Hepatocyte (in vitro differentiated cells): ENCODE results near the gene PTPRT. TPM values are rescaled to one million over a fixed set of nuclear protein-coding genes. Genes with fewer than 3 reads are reported as not detected.

Experiments used
- DNase-seq: peaks from one replicate; pipeline ENCODE4 v3.0.0-alpha.2; 2016; ENCODE audit warnings: low spot score
- H2AFZ ChIP-seq: fragments of 200-600 bp; sonication (generic); 2 replicates; pipeline ENCODE4 v1.6.0; 2016; ENCODE audit warnings: antibody characterized with exemption, mild to moderate bottlenecking
- H3K27ac ChIP-seq: fragments of 200-600 bp; sonication (generic); 2 replicates; pipeline ENCODE4 v1.5.1; 2016; ENCODE audit warnings: mild to moderate bottlenecking
- H3K27me3 ChIP-seq: fragments of 200-600 bp; sonication (generic); 2 replicates; pipeline ENCODE4 v1.6.1; 2016
- H3K36me3 ChIP-seq: fragments of 200-600 bp; sonication (generic); replicated peaks from 2 replicates; pipeline ENCODE4 v1.5.1; 2016; ENCODE audit warnings: low read depth; ENCODE audit not compliant: insufficient read depth
- H3K4me1 ChIP-seq: fragments of 200-600 bp; sonication (generic); 2 replicates; pipeline ENCODE4 v1.5.1; 2016; ENCODE audit warnings: mild to moderate bottlenecking, moderate library complexity; ENCODE audit not compliant: insufficient read depth
- H3K4me2 ChIP-seq: fragments of 200-600 bp; sonication (generic); 2 replicates; pipeline ENCODE4 v1.6.0; 2016
- H3K4me3 ChIP-seq: fragments of 200-600 bp; sonication (generic); 2 replicates; pipeline ENCODE4 v1.5.1; 2016; ENCODE audit warnings: mild to moderate bottlenecking
- H3K79me2 ChIP-seq: fragments of 200-600 bp; sonication (generic); 2 replicates; pipeline ENCODE4 v1.6.0; 2017; ENCODE audit warnings: mild to moderate bottlenecking
- H3K9me2 ChIP-seq: fragments of 200-600 bp; sonication (generic); replicated peaks from 2 replicates; pipeline ENCODE4 v1.6.0; 2017; ENCODE audit warnings: mild to moderate bottlenecking; ENCODE audit not compliant: insufficient read depth
- H3K9me3 ChIP-seq: fragments of 200-600 bp; sonication (generic); 2 replicates; pipeline ENCODE4 v1.5.1; 2016; ENCODE audit warnings: low read depth, mild to moderate bottlenecking
- H4K20me1 ChIP-seq: fragments of 200-600 bp; sonication (generic); 2 replicates; pipeline ENCODE4 v1.6.0; 2016; ENCODE audit warnings: mild to moderate bottlenecking; ENCODE audit not compliant: insufficient read depth, poor library complexity, severe bottlenecking
- EZH2 ChIP-seq: fragments of 200-600 bp; sonication (generic); IDR thresholded peaks from 2 replicates; pipeline ENCODE4 v1.6.1; 2016; ENCODE audit warnings: antibody characterized with exemption, mild to moderate bottlenecking, borderline replicate concordance
- EZH2phosphoT487 ChIP-seq: fragments of 200-600 bp; sonication (generic); IDR thresholded peaks from one replicate; pipeline ENCODE4 v1.6.1; 2018; ENCODE audit warnings: antibody characterized with exemption, mild to moderate bottlenecking, low read depth, moderate library complexity; ENCODE audit not compliant: unreplicated experiment, severe bottlenecking
- WGBS: methylation state at CpG from one replicate; pipeline ENCODE4 v1.1.6; 2016; ENCODE audit warnings: low lambda C conversion rate; ENCODE audit errors: missing lambda C conversion rate; 5-methylcytosine and 5-hydroxymethylcytosine counted together
- polyA plus RNA-seq: library from polyadenylated mRNA; unstranded; fragments of >200 nt; fragmentation: Nextera tagmentation; extraction: Ambion mirVana; gene quantifications from 2 replicates; pipeline ENCODE4 v1.2.1, GENCODE V29; 2016
- total RNA-seq: library from RNA; depleted of rRNA; stranded (reverse); fragments of >200 nt; gene quantifications from 2 replicates; pipeline ENCODE4 v1.2.3, GENCODE V29; 2014
- TF ChIP-seq, protein P1 (sequence below): fragments of 200-600 bp; sonication (generic); IDR thresholded peaks from 2 replicates; pipeline ENCODE4 v1.5.1; 2016; ENCODE audit warnings: antibody characterized with exemption, mild to moderate bottlenecking; ENCODE audit not compliant: poor library complexity

The PTPRT gene
- total and polyA plus RNA-seq, 2 experiments from 2014 or later = 0.47 to 0.83 TPM

DNA sequence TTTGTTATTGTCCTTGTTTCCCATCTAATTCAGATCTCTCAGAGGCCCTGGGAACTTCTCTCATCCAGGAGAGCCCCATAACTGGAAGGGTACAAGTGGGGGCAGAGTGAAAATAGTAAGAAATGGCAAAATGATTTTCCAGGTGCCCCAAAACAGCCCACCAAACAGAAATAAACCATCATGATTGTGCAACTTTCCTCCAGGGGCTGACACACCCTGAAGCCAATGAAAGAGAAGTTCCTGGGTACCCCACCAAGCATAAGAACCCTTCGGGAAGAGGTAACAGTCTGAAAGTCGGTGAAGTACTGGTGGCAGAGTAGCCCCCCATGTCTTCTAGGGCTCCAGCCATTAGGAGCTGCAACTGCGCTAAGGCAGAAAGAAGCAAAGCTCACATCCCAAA lies 282.0 kb downstream of the PTPRT start:
- Histone ChIP-seq H3K4me1 (no peaks in the 10 kb centered on the region), H3K4me3 (no peak overlapping the region), H4K20me1 (no peaks in the 10 kb centered on the region), H3K9me2 (no peaks in the 10 kb centered on the region), H3K4me2 (no peak overlapping the region), H3K36me3 (no peaks in the 10 kb centered on the region), H3K79me2 (no peaks in the 10 kb centered on the region), H3K27ac (no peak overlapping the region), H3K9me3 (no peaks in the 10 kb centered on the region), H2AFZ (no peak overlapping the region), H3K27me3 (no peaks in the 10 kb centered on the region)
- DNase-seq = no peak
- 80% methylated on average over 3 of the region's 3 CpGs for WGBS
- TF ChIP-seq EZH2phosphoT487 (no peak), EZH2 (no peak)
- TF ChIP-seq, protein P1, sequence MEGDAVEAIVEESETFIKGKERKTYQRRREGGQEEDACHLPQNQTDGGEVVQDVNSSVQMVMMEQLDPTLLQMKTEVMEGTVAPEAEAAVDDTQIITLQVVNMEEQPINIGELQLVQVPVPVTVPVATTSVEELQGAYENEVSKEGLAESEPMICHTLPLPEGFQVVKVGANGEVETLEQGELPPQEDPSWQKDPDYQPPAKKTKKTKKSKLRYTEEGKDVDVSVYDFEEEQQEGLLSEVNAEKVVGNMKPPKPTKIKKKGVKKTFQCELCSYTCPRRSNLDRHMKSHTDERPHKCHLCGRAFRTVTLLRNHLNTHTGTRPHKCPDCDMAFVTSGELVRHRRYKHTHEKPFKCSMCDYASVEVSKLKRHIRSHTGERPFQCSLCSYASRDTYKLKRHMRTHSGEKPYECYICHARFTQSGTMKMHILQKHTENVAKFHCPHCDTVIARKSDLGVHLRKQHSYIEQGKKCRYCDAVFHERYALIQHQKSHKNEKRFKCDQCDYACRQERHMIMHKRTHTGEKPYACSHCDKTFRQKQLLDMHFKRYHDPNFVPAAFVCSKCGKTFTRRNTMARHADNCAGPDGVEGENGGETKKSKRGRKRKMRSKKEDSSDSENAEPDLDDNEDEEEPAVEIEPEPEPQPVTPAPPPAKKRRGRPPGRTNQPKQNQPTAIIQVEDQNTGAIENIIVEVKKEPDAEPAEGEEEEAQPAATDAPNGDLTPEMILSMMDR = no peak

DNA sequence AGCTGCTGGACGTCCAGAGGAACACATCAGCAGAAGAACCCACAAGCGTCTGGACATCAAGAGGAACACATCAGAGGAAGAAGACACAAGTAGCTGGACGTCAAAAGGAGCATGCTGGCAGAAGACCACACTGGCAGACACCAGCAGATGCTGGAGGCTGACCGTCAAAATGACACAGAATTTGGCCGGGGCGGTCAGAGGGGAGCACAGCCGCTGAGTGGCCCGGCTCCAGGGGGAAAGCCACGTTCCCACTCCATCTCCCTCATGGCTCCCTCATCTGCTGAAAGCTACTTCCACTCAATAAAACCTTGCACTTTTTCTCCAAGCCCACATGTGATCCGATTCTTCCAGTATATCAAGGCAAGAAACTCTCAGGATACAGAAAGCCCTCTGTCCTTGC lies 283.6 kb downstream of the PTPRT start:
- H3K4me3 ChIP-seq = no peak overlapping the region
- H3K79me2 ChIP-seq = no peaks in the 10 kb centered on the region
- H3K9me3 ChIP-seq = no peaks in the 10 kb centered on the region
- H3K27ac ChIP-seq = no peak overlapping the region
- H3K9me2 ChIP-seq = no peaks in the 10 kb centered on the region
- no peak for DNase-seq
- no peak overlapping the region for H2AFZ ChIP-seq
- H3K27me3 ChIP-seq = no peaks in the 10 kb centered on the region
- no peaks in the 10 kb centered on the region for H3K36me3 ChIP-seq
- no peaks in the 10 kb centered on the region for H4K20me1 ChIP-seq
- H3K4me2 ChIP-seq = no peak overlapping the region
- H3K4me1 ChIP-seq = no peaks in the 10 kb centered on the region
- 88% methylated on average over 10 of the region's 10 CpGs for WGBS
- TF ChIP-seq EZH2 (no peak), EZH2phosphoT487 (no peak)
- TF ChIP-seq, protein P1 = no peak

DNA sequence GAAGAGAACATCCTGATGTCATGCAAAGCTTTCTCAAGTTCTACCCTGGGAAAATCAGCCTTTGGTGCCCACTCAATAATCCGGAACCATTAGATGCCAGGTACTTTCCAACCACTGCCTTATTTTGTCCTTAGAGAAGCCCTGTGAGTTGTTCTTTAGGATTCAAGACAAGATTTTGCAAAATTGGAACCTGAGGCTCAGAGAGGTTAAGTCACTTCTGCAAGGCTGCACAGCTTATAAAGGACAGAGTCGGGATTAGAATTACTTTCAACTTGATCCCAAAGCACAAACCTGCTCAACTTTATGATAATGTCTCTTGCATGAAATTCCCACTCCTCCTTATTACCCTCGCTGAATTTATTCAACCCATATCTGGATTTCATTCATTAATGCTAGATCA lies 287.2 kb downstream of the PTPRT start:
- no peak for TF ChIP-seq EZH2phosphoT487
- TF ChIP-seq, protein P1 = no peak
- TF ChIP-seq EZH2 = no peak
- no peaks in the 10 kb centered on the region for H3K36me3 ChIP-seq
- WGBS = 87% methylated on average over 3 of the region's 3 CpGs

More for the DNA sequence above, 287.2 kb downstream of the PTPRT start:
- Histone ChIP-seq H2AFZ (no peak overlapping the region), H3K9me3 (no peaks in the 10 kb centered on the region), H4K20me1 (no peaks in the 10 kb centered on the region), H3K9me2 (no peaks in the 10 kb centered on the region), H3K4me2 (no peak overlapping the region), H3K27me3 (no peaks in the 10 kb centered on the region), H3K4me3 (no peak overlapping the region), H3K79me2 (no peaks in the 10 kb centered on the region), H3K27ac (peak overlapping the region; percentile 43), H3K4me1 (no peaks in the 10 kb centered on the region)
- no peak for DNase-seq
